ENCODE measurements around the gene C1orf232. TPM values are rescaled to one million over a fixed set of nuclear protein-coding genes. Genes with fewer than 3 reads are reported as not detected.

The C1orf232 gene
- total and polyA plus RNA-seq, 2 donors (not counting 1 experiment from before 2014, with no cell fraction given), result not detected

- TF ChIP-seq EZH2 (IDR thresholded peaks at IDR 0.05; ENCODE audit: borderline replicate concordance, insufficient read depth, low read depth, low read length, poor library complexity, severe bottlenecking) (no peak), CTCF (IDR thresholded peaks at IDR 0.05) (no peak)
- Histone ChIP-seq H3K36me3 (replicated peaks in 1 of 2; ENCODE audit: control extremely low read depth in 1 of 2, control insufficient read depth in 1 of 2, extremely low read depth in 1 of 2, insufficient read depth in 2 of 2, low read length in 1 of 2) (no peaks in the 10 kb centered on the region), H3K4me1 (ENCODE audit: control insufficient read depth in 2 of 2, insufficient read depth in 2 of 2, low read length in 2 of 2) (peaks cover 7 to 8% of the 10 kb centered on the region in 2 donors), H2AFZ (ENCODE audit: insufficient read depth, low read depth, low read length, poor library complexity, severe bottlenecking) (no peak overlapping the region), H3K27me3 (replicated peaks in 1 of 4; ENCODE audit: control extremely low read depth in 1 of 4, control insufficient read depth in 3 of 4, insufficient read depth in 4 of 4, low read length in 3 of 4) (peaks cover 0 to 46% (median 12%) of the 10 kb centered on the region in 4 experiments), H4K20me1 (ENCODE audit: control insufficient read depth, insufficient read depth, low read length, poor library complexity, severe bottlenecking) (no peaks in the 10 kb centered on the region), H3K4me3 (ENCODE audit: control extremely low read depth in 1 of 5, extremely low read depth in 1 of 5, insufficient read depth in 1 of 5, low read depth in 2 of 5, low read length in 4 of 5) (no peak overlapping the region), H3K4me2 (replicated peaks; ENCODE audit: low read depth, low read length, poor library complexity, severe bottlenecking) (no peak overlapping the region), H3K79me2 (ENCODE audit: control insufficient read depth, insufficient read depth, low read length) (no peaks in the 10 kb centered on the region), H3K9ac (ENCODE audit: low read length) (no peak overlapping the region), H3K27ac (ENCODE audit: low read length in 2 of 2) (no peak overlapping the region), H3K9me3 (ENCODE audit: control extremely low read depth in 1 of 3, control insufficient read depth in 2 of 3, insufficient read depth in 1 of 3, low read length in 2 of 3) (no peaks in the 10 kb centered on the region)
- ChIA-PET POLR2A (no interaction called here), CTCF (interaction anchor here (1.4 to 4.3 kb wide), 3 partner anchors 10 to 50 kb away, joined by 4 to 31 read pairs (median 10); partner anchors contain the start of genes C1orf232 and ZNF593)
- H3K27me3 Mint-ChIP-seq, result peaks cover 48% of the 10 kb centered on the region
- H3K27ac Mint-ChIP-seq, result no peak overlapping the region
- peaks cover 2% of the 10 kb centered on the region for H3K4me1 Mint-ChIP-seq
- DNase-seq, result no peak
- H3K9me3 Mint-ChIP-seq (ENCODE audit: insufficient read depth), result no peaks in the 10 kb centered on the region
- 65% methylated on average over 7 of the region's 9 CpGs for WGBS (ENCODE audit: insufficient coverage)
- no peak for ATAC-seq (ENCODE audit: low read depth)
- no peak overlapping the region for H3K4me3 Mint-ChIP-seq
- intact Hi-C loops (cut with micrococcal nuclease), result no loop called here
Measured at GRCh38 chr1:26154750-26155149, 14.0 kb downstream of the C1orf232 start.

- Mint-ChIP-seq H3K27ac (no peak overlapping the region), H3K4me1 (peaks cover 2% of the 10 kb centered on the region), H3K27me3 (peaks cover 47% of the 10 kb centered on the region), H3K9me3 (ENCODE audit: insufficient read depth) (no peaks in the 10 kb centered on the region), H3K4me3 (no peak overlapping the region)
- no peak overlapping the region for H3K27ac ChIP-seq (ENCODE audit: low read length in 2 of 2)
- intact Hi-C loops (cut with micrococcal nuclease), result no loop called here
- CTCF ChIA-PET, result interaction anchor here (0.6 to 4.3 kb wide), 2 partner anchors 9 to 51 kb away, joined by 4 to 31 read pairs; no protein-coding TSS in a partner anchor
- no peaks in the 10 kb centered on the region for H3K9me3 ChIP-seq (ENCODE audit: control extremely low read depth in 1 of 3, control insufficient read depth in 2 of 3, insufficient read depth in 1 of 3, low read length in 2 of 3)
- H3K9ac ChIP-seq (ENCODE audit: low read length), result no peak overlapping the region
- peaks cover 7 to 8% of the 10 kb centered on the region in 2 donors for H3K4me1 ChIP-seq (ENCODE audit: control insufficient read depth in 2 of 2, insufficient read depth in 2 of 2, low read length in 2 of 2)
- H4K20me1 ChIP-seq (ENCODE audit: control insufficient read depth, insufficient read depth, low read length, poor library complexity, severe bottlenecking), result no peaks in the 10 kb centered on the region
- no peaks in the 10 kb centered on the region for H3K79me2 ChIP-seq (ENCODE audit: control insufficient read depth, insufficient read depth, low read length)
- no peaks in the 10 kb centered on the region for H3K36me3 ChIP-seq (replicated peaks in 1 of 2; ENCODE audit: control extremely low read depth in 1 of 2, control insufficient read depth in 1 of 2, extremely low read depth in 1 of 2, insufficient read depth in 2 of 2, low read length in 1 of 2)
- WGBS (ENCODE audit: insufficient coverage), result 84% methylated on average over 2 of the region's 5 CpGs
- POLR2A ChIA-PET, result no interaction called here
- H3K4me3 ChIP-seq (ENCODE audit: control extremely low read depth in 1 of 5, extremely low read depth in 1 of 5, insufficient read depth in 1 of 5, low read depth in 2 of 5, low read length in 4 of 5), result no peak overlapping the region
- H2AFZ ChIP-seq (ENCODE audit: insufficient read depth, low read depth, low read length, poor library complexity, severe bottlenecking), result no peak overlapping the region
- TF ChIP-seq EZH2 (IDR thresholded peaks at IDR 0.05; ENCODE audit: borderline replicate concordance, insufficient read depth, low read depth, low read length, poor library complexity, severe bottlenecking) (no peak), CTCF (IDR thresholded peaks at IDR 0.05) (no peak)
- ATAC-seq (ENCODE audit: low read depth) (no peak), DNase-seq (no peak)
- H3K4me2 ChIP-seq (replicated peaks; ENCODE audit: low read depth, low read length, poor library complexity, severe bottlenecking), result no peak overlapping the region
- H3K27me3 ChIP-seq (replicated peaks in 1 of 4; ENCODE audit: control extremely low read depth in 1 of 4, control insufficient read depth in 3 of 4, insufficient read depth in 4 of 4, low read length in 3 of 4), result peaks cover 0 to 44% (median 12%) of the 10 kb centered on the region in 4 experiments
Measured at GRCh38 chr1:26153966-26154532, 14.7 kb downstream of the C1orf232 start.

Measured in B cell (primary cell).